Astrocyte of the spinal cord (primary cell): ENCODE measurements around the gene TOM1L2.

Source experiments
- DNase-seq: peaks from one replicate; pipeline ENCODE4 v3.0.0; 2011; ENCODE audit warnings: low read depth, low spot score
- H3K4me3 ChIP-seq: 2 replicates; pipeline ENCODE4 v1.5.1; 2011; ENCODE audit warnings: low read depth, mild to moderate bottlenecking, low read length, moderate library complexity
- CTCF ChIP-seq: IDR thresholded peaks from 2 replicates; pipeline ENCODE4 v1.5.1; 2012; ENCODE audit warnings: low read depth, mild to moderate bottlenecking, low read length, inconsistent platforms
- in situ Hi-C: cut with HindIII; loops from 2 replicates; pipeline ENCODE4 v1.10.0; 2017; ENCODE audit warnings: low sequenced_read_pairs

TOM1L2 gene

GRCh38 chr17:17898673-17899072, 73.5 kb downstream of the TOM1L2 start:
- DNase-seq: no peak
- H3K4me3 ChIP-seq: no peak overlapping the region
- TF ChIP-seq CTCF: no peak
- in situ Hi-C loops: no loop called here

GRCh38 chr17:17897442-17897841, 74.8 kb downstream of the TOM1L2 start:
- H3K4me3 ChIP-seq: no peak overlapping the region
- TF ChIP-seq CTCF: no peak
- in situ Hi-C loops: no loop called here
- DNase-seq: no peak

GRCh38 chr17:17896746-17897145, 75.5 kb downstream of the TOM1L2 start:
- in situ Hi-C loops: no loop called here
- no peak for TF ChIP-seq CTCF
- no peak overlapping the region for H3K4me3 ChIP-seq
- no peak for DNase-seq

GRCh38 chr17:17893801-17894644, 78.2 kb downstream of the TOM1L2 start:
- in situ Hi-C loops: no loop called here
- H3K4me3 ChIP-seq: no peak overlapping the region
- TF ChIP-seq CTCF: no peak
- no peak for DNase-seq

- no peak for DNase-seq
- in situ Hi-C loops: no loop called here
- H3K4me3 ChIP-seq: no peak overlapping the region
- no peak for TF ChIP-seq CTCF
These were observed 79.5 kb downstream of the TOM1L2 start for GRCh38 chr17:17892731-17893130.

- in situ Hi-C loops: no loop called here
- no peak for DNase-seq
- no peak for TF ChIP-seq CTCF
- H3K4me3 ChIP-seq: no peak overlapping the region
These were observed 80.2 kb downstream of the TOM1L2 start for GRCh38 chr17:17892009-17892408.
